Esophagus (tissue), 2 donors: ENCODE measurements around the gene GLIS1. TPM values are rescaled to one million over a fixed set of nuclear protein-coding genes. Genes with fewer than 3 reads are reported as not detected.

Experiments
- H3K27ac ChIP-seq, 2 donors: one replicate each; pipeline ENCODE4 v1.5.1; 2013; ENCODE audit warnings: low read depth in 2 of 2, mild to moderate bottlenecking in 2 of 2, inconsistent platforms in 1 of 2, low read length in 1 of 2, moderate library complexity in 1 of 2
- H3K27me3 ChIP-seq, 2 donors: one replicate each; pipeline ENCODE4 v1.6.1; 2013; ENCODE audit warnings: low read length in 2 of 2, control low read depth in 1 of 2, mild to moderate bottlenecking in 1 of 2; ENCODE audit not compliant: insufficient read depth in 2 of 2, control insufficient read depth in 1 of 2
- H3K36me3 ChIP-seq, 2 donors: one replicate each; pipeline ENCODE4 v1.6.1; 2013; ENCODE audit warnings: low read length in 1 of 2; ENCODE audit not compliant: control insufficient read depth in 2 of 2, insufficient read depth in 2 of 2
- H3K4me1 ChIP-seq, 2 donors: one replicate each; pipeline ENCODE4 v1.6.1; 2013; ENCODE audit warnings: low read length in 1 of 2; ENCODE audit not compliant: control insufficient read depth in 2 of 2, insufficient read depth in 2 of 2
- H3K4me3 ChIP-seq, 2 donors: one replicate each; pipeline ENCODE4 v1.5.1; 2013; ENCODE audit warnings: low read length in 2 of 2, mild to moderate bottlenecking in 2 of 2, low read depth in 1 of 2, moderate library complexity in 1 of 2
- H3K9me3 ChIP-seq, 2 donors: one replicate each; pipeline ENCODE4 v1.6.1; 2013; ENCODE audit warnings: mild to moderate bottlenecking in 2 of 2, low read depth in 1 of 2, low read length in 1 of 2, moderate library complexity in 1 of 2; ENCODE audit not compliant: control insufficient read depth in 2 of 2, insufficient read depth in 1 of 2
- WGBS, 2 donors: extraction: QIAGEN DNeasy Blood & Tissue Kit; methylation state at CpG; one replicate each; pipeline ENCODE4 v1.1.7; 2013; 5-methylcytosine and 5-hydroxymethylcytosine counted together
- polyA plus RNA-seq, 2 donors: library from polyadenylated mRNA; stranded (reverse); fragments of 200-250 nt; gene quantifications; one replicate each; pipeline ENCODE4 v1.2.3, GENCODE V29; 2013
- donor health status: healthy with polysubstance abuse.
- donor health status: Bipolar disorder and iron deficiency.

Gene GLIS1
- polyA plus RNA-seq, 2 donors, result 0.18 TPM

GRCh38 chr1:53539711-53540603 lies 199.0 kb downstream of the GLIS1 start:
- no peaks in the 10 kb centered on the region for H3K4me1 ChIP-seq
- no peaks in the 10 kb centered on the region for H3K27me3 ChIP-seq
- H3K27ac ChIP-seq, result no peak overlapping the region
- no peak overlapping the region for H3K4me3 ChIP-seq
- no peaks in the 10 kb centered on the region for H3K36me3 ChIP-seq
- no peaks in the 10 kb centered on the region for H3K9me3 ChIP-seq
- 89 to 92% methylated on average over 22 of the region's 22 CpGs for WGBS, 2 donors

DNA sequence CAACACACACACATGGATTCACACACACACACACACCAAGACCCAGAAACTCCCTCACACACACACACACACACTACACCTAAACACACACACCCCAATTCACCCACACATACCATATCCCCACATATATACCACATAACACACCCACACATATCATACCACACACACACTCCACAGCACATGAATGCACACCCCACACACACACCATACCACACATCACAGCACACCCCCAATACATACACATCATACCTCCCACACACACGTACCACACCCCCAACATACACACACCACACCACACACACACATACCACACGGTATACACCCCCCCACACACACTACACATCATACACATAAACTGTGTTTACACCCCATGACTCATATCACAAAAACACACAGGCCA lies 199.7 kb downstream of the GLIS1 start:
- H3K4me1 ChIP-seq, result no peaks in the 10 kb centered on the region
- H3K9me3 ChIP-seq, result no peaks in the 10 kb centered on the region
- no peaks in the 10 kb centered on the region for H3K36me3 ChIP-seq
- no peak overlapping the region for H3K4me3 ChIP-seq
- no peaks in the 10 kb centered on the region for H3K27me3 ChIP-seq
- H3K27ac ChIP-seq, result no peak overlapping the region
- 78 to 81% methylated on average over 2 of the region's 2 CpGs for WGBS, 2 donors

DNA sequence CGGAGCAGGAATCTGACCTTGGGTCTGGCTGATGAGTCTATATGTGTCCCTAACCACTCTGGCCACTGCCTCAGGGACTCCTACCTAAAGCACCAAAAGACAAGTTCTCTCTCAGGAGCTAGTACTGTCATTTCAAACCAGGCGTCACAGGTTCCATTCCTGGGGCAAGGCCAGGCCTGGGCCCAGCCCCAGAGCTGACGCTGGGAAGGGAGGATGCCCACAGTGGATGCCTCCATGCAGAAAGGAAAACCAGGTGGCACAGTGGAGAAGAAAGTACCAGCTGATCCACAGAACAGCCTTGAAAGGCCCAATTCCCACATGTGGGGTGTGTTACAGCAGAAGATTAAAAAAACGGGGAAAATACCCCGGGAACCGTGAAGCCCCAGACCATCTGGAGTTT lies 202.4 kb downstream of the GLIS1 start:
- no peaks in the 10 kb centered on the region for H3K4me1 ChIP-seq
- no peaks in the 10 kb centered on the region for H3K9me3 ChIP-seq
- H3K36me3 ChIP-seq, result no peaks in the 10 kb centered on the region
- H3K27ac ChIP-seq, result no peak overlapping the region
- H3K4me3 ChIP-seq, result no peak overlapping the region
- WGBS, 2 donors, result 87 to 90% methylated on average over 6 of the region's 6 CpGs
- no peaks in the 10 kb centered on the region for H3K27me3 ChIP-seq

- WGBS, 2 donors, result 88 to 90% methylated on average over 7 of the region's 7 CpGs
- H3K9me3 ChIP-seq, result no peaks in the 10 kb centered on the region
- H3K36me3 ChIP-seq, result no peaks in the 10 kb centered on the region
- H3K27me3 ChIP-seq, result no peaks in the 10 kb centered on the region
- no peaks in the 10 kb centered on the region for H3K4me1 ChIP-seq
- H3K4me3 ChIP-seq, result no peak overlapping the region
- H3K27ac ChIP-seq, result no peak overlapping the region
Observed at GRCh38 chr1:53535846-53536245, 203.1 kb downstream of the GLIS1 start.

DNA sequence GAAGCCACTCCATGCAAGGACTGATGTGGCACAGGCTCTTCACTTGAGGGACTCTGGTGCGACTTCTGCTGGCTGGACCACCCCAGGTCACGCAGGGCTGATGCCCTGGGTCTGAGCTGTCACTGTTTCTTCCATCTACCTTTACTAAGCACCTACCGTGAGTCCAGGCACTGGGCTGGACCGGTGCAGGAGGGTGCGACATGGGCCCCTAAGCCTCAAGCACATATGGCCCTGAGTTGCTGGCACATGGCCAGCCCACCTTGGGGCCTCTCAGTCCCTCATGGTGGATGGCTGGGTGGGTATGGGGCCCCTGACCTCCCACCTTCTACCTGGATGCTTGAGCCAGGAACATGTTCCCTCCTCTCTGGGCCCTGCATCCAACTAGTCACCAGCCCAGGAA lies 203.7 kb downstream of the GLIS1 start:
- Histone ChIP-seq H3K27me3 (no peaks in the 10 kb centered on the region), H3K27ac (no peak overlapping the region), H3K4me3 (no peak overlapping the region), H3K36me3 (no peaks in the 10 kb centered on the region), H3K9me3 (no peaks in the 10 kb centered on the region), H3K4me1 (no peaks in the 10 kb centered on the region)
- 92 to 94% methylated on average over 5 of the region's 5 CpGs for WGBS, 2 donors

DNA sequence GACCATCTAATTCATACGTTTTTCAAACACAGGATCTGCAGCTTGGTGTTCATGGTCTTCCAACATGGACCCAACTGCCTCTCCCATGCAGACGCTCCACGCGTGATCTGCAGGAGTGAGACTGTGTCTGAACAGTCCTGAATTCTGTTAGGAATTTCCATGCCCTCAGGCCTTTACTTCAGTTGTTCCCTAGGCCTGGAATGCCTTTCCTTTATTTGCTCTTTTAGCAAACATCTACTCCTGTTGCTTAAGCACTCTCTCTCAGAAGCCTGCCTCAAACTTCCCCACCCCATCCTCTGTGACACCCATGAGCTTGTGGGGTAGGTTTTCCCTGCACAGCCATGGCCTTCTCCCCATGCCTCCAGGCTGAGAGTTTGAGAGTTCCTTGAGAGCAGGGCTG lies 206.1 kb downstream of the GLIS1 start:
- Histone ChIP-seq H3K36me3 (no peaks in the 10 kb centered on the region), H3K4me1 (no peaks in the 10 kb centered on the region), H3K27ac (no peak overlapping the region), H3K9me3 (no peaks in the 10 kb centered on the region), H3K4me3 (no peak overlapping the region), H3K27me3 (no peaks in the 10 kb centered on the region)
- 58 to 82% methylated on average over 4 of the region's 4 CpGs for WGBS, 2 donors

DNA sequence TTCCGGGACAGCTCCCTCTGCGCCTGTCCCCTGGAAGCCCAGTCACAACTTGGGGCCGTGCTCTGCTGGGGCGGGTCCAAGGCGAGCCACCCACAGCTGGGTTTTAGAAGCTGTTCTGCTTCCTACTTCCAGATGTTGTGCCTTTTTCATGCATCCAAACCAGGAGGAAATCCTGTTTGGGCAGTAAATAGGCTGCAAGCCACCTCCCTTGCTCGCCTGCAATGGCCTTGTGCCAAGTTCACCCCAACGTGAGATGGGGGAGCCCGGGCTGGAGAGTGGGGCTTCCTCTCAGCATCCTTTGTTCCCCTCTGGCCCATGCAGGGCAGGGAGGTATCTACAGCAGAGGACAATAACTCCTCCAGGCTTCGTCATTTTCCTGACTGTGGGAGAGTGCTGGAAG lies 206.6 kb downstream of the GLIS1 start:
- no peaks in the 10 kb centered on the region for H3K9me3 ChIP-seq

GRCh38 chr1:53530550-53530949 lies 208.4 kb downstream of the GLIS1 start:
- no peaks in the 10 kb centered on the region for H3K4me1 ChIP-seq
- whole genome bisulfite sequencing, 2 donors, result 92 to 93% methylated on average over 5 of the region's 5 CpGs

More for the DNA sequence above, 206.6 kb downstream of the GLIS1 start:
- WGBS, 2 donors, result 60% methylated on average over 9 of the region's 9 CpGs
- Histone ChIP-seq H3K27ac (no peak overlapping the region), H3K36me3 (no peaks in the 10 kb centered on the region), H3K4me1 (no peaks in the 10 kb centered on the region), H3K4me3 (no peak overlapping the region), H3K27me3 (no peaks in the 10 kb centered on the region)

DNA sequence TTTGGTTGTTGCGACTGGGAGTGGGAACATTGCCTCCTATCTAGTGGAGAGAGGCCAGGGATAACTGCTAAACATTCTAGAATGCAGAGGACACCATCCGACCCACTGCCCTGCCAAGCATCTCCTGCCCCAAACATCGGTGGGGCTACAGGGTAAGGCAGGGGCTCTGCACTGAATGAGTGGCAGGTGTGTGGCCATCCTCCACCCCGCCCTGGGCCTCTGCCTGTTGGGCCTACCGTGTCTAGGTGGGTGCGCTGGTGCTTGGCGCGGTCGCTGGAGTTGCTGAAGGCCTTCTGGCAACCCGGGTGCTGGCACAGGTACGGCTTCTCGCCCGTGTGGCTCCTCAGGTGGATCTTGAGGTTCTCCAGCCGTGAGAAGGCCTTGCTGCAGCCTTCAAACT lies 209.4 kb downstream of the GLIS1 start:
- Histone ChIP-seq H3K4me1 (no peaks in the 10 kb centered on the region), H3K9me3 (peaks cover 0 to under 1% of the 10 kb centered on the region in 2 donors), H3K27me3 (no peaks in the 10 kb centered on the region), H3K4me3 (no peak overlapping the region), H3K27ac (no peak overlapping the region), H3K36me3 (no peaks in the 10 kb centered on the region)
- 80 to 85% methylated on average over 14 of the region's 14 CpGs for WGBS, 2 donors

More at GRCh38 chr1:53530550-53530949, 208.4 kb downstream of the GLIS1 start:
- H3K9me3 ChIP-seq, result no peaks in the 10 kb centered on the region
- no peak overlapping the region for H3K4me3 ChIP-seq
- no peaks in the 10 kb centered on the region for H3K27me3 ChIP-seq
- H3K27ac ChIP-seq, result no peak overlapping the region
- H3K36me3 ChIP-seq, result no peaks in the 10 kb centered on the region

DNA sequence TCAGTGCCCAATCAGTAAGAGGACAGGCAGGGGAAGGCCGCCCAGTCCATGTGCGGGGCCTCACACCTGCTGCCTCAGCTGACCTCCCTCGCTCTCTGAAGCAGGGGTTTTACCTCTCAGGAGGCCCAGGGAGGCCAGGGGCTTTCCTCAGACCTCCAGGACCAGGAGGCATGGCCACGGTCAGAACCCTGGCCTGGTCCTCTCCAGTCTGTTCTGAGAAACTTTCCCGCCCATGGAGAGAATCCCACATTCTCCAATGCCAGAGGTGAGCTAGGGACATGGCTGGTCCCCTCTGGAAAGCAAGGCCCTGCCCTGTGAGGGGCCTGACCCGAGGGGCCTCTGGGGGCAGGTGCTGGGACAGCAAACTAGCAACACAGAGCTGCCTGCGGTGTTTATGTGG lies 211.6 kb downstream of the GLIS1 start:
- WGBS, 2 donors, result 87 to 89% methylated on average over 7 of the region's 7 CpGs
- no peak overlapping the region for H3K27ac ChIP-seq

More for the DNA sequence above, 211.6 kb downstream of the GLIS1 start:
- H3K9me3 ChIP-seq, result peaks cover 0 to 2% of the 10 kb centered on the region in 2 donors
- no peaks in the 10 kb centered on the region for H3K36me3 ChIP-seq
- no peak overlapping the region for H3K4me3 ChIP-seq
- no peaks in the 10 kb centered on the region for H3K27me3 ChIP-seq
- no peaks in the 10 kb centered on the region for H3K4me1 ChIP-seq
